PC-9 (cell line): ENCODE data around the gene NCF4. TPM values are rescaled to one million over a fixed set of nuclear protein-coding genes. Genes with fewer than 3 reads are reported as not detected.

Experiments used
- BruUV-seq: library from RNA; stranded (reverse); fragments of 400-500 nt; replicated peaks from 2 replicates; lab custom pipeline; 2021; lab: Mats Ljungman, UMichigan
- CTCF ChIA-PET: fragments of 300-600 bp; sonication (Branson Sonifier 250); formaldehyde crosslinking; loops from one replicate; lab custom pipeline; 2022; ENCODE audit warnings: antibody characterized with exemption; lab: Charles Lee
- POLR2A ChIA-PET: fragments of 300-600 bp; sonication (Branson Sonifier 250); formaldehyde crosslinking; loops from one replicate; lab custom pipeline; 2022; ENCODE audit warnings: antibody characterized with exemption; ENCODE audit not compliant: unreplicated experiment; lab: Charles Lee
- DNase-seq, 2 experiments: peaks; one replicate each; pipeline versions ENCODE4 v3.0.0 to v3.0.0-alpha.2; 2015 to 2022; ENCODE audit warnings: mixed read lengths in 1 of 2
- H2AFZ ChIP-seq: fragments of 200-600 bp; sonication (generic); 2 replicates; pipeline ENCODE4 v1.8.1; 2017; ENCODE audit warnings: antibody characterized with exemption
- H3F3A ChIP-seq: fragments of 200-600 bp; sonication (generic); 2 replicates; pipeline ENCODE4 v1.8.1; 2017; ENCODE audit warnings: antibody characterized with exemption, mild to moderate bottlenecking, low read depth; ENCODE audit not compliant: insufficient read depth
- H3K27ac ChIP-seq: fragments of 200-600 bp; sonication (generic); 2 replicates; pipeline ENCODE4 v1.6.1; 2016; ENCODE audit warnings: mixed run types
- H3K27me3 ChIP-seq: fragments of 200-600 bp; sonication (generic); 2 replicates; pipeline ENCODE4 v1.6.1; 2016; ENCODE audit warnings: low read depth, mixed run types; ENCODE audit not compliant: insufficient read depth
- H3K36me3 ChIP-seq: fragments of 200-600 bp; sonication (generic); 2 replicates; pipeline ENCODE4 v1.6.1; 2016; ENCODE audit warnings: low read depth, mixed run types
- H3K4me1 ChIP-seq: fragments of 200-600 bp; sonication (generic); replicated peaks from 2 replicates; pipeline ENCODE4 v1.6.1; 2016; ENCODE audit warnings: mixed run types; ENCODE audit not compliant: insufficient read depth
- H3K4me2 ChIP-seq: fragments of 200-600 bp; sonication (generic); 2 replicates; pipeline ENCODE4 v1.6.1; 2017; ENCODE audit warnings: mixed run types
- H3K4me3 ChIP-seq: fragments of 200-600 bp; sonication (generic); 2 replicates; pipeline ENCODE4 v1.6.1; 2016; ENCODE audit warnings: mixed run types
- H3K79me2 ChIP-seq: fragments of 200-600 bp; sonication (generic); 2 replicates; pipeline ENCODE4 v1.6.1; 2017; ENCODE audit warnings: low read depth, mixed run types
- H3K9me2 ChIP-seq: fragments of 200-600 bp; sonication (generic); 2 replicates; pipeline ENCODE4 v1.8.1; 2017; ENCODE audit warnings: mild to moderate bottlenecking; ENCODE audit not compliant: insufficient read depth
- H3K9me3 ChIP-seq: fragments of 200-600 bp; sonication (generic); 2 replicates; pipeline ENCODE4 v1.8.1; 2016; ENCODE audit warnings: low read depth; ENCODE audit not compliant: insufficient read depth
- H4K20me1 ChIP-seq: fragments of 200-600 bp; sonication (generic); 2 replicates; pipeline ENCODE4 v1.8.1; 2017; ENCODE audit not compliant: insufficient read depth
- CTCF ChIP-seq: fragments of 200-600 bp; sonication (generic); conservative IDR thresholded peaks from 2 replicates; pipeline ENCODE4 v1.6.1; 2017; ENCODE audit warnings: mixed run types, antibody characterized with exemption, mild to moderate bottlenecking, moderate library complexity
- EZH2 ChIP-seq: fragments of 200-600 bp; sonication (generic); IDR thresholded peaks from 2 replicates; pipeline ENCODE4 v1.8.0; 2017; ENCODE audit warnings: antibody characterized with exemption, low read depth
- intact Hi-C: fragments of 100-400 bp; cut with micrococcal nuclease; formaldehyde crosslinking; loops from one replicate; pipeline ENCODE4 v1.10.0; 2022; ENCODE audit not compliant: unreplicated experiment
- total RNA-seq: library from RNA; stranded (reverse); gene quantifications from 2 replicates; pipeline ENCODE4 v1.2.3, GENCODE V29; 2021

The NCF4 gene
- total RNA-seq, 1 experiment from 2014 or later, result 3.9 TPM

- H4K20me1 ChIP-seq, result no peaks in the 10 kb centered on the region
- intact Hi-C loops, result loop anchor here (5.0 kb wide), 1 partner anchor 38 kb away; no protein-coding TSS in a partner anchor
- no peak overlapping the region for H3K4me2 ChIP-seq
- no peak overlapping the region for H3K4me3 ChIP-seq
- H3K4me1 ChIP-seq, result 0 out of 2 replicates have a peak, but pooled peaks cover 20% of the 10 kb centered on the region
- no peaks in the 10 kb centered on the region for H3K9me2 ChIP-seq
- H2AFZ ChIP-seq, result no peak overlapping the region
- DNase-seq, result peak in 1 of 2 experiments; percentile 82
- TF ChIP-seq CTCF (no peak), EZH2 (no peak)
- no peaks in the 10 kb centered on the region for H3F3A ChIP-seq
- H3K27me3 ChIP-seq, result no peaks in the 10 kb centered on the region
- POLR2A ChIA-PET, result no interaction called here
- no peaks in the 10 kb centered on the region for H3K36me3 ChIP-seq
- H3K9me3 ChIP-seq, result no peaks in the 10 kb centered on the region
- no peaks in the 10 kb centered on the region for H3K79me2 ChIP-seq
- CTCF ChIA-PET, result interaction anchor here (0.6 kb wide), 1 partner anchor 21 kb away, joined by 3 read pairs; no protein-coding TSS in a partner anchor
- H3K27ac ChIP-seq, result no peak overlapping the region
- no TSS peak for BruUV-seq
These were observed 49.7 kb downstream of the NCF4 start for GRCh38 chr22:36910461-36910860.

GRCh38 chr22:36911887-36912661 lies 51.3 kb downstream of the NCF4 start:
- H3K4me1 ChIP-seq, result 0 out of 2 replicates have a peak, but pooled peaks cover 20% of the 10 kb centered on the region
- no peak overlapping the region for H3K27ac ChIP-seq
- no TSS peak for BruUV-seq
- no peaks in the 10 kb centered on the region for H3K9me2 ChIP-seq
- H2AFZ ChIP-seq, result no peak overlapping the region
- H3K79me2 ChIP-seq, result no peaks in the 10 kb centered on the region
- no peak for TF ChIP-seq EZH2
- TF ChIP-seq CTCF, result no peak
- POLR2A ChIA-PET, result no interaction called here
- H3K9me3 ChIP-seq, result no peaks in the 10 kb centered on the region
- no peak overlapping the region for H3K4me3 ChIP-seq
- H3K36me3 ChIP-seq, result no peaks in the 10 kb centered on the region
- peak in 1 of 2 experiments; percentile 57 for DNase-seq
- H3K4me2 ChIP-seq, result no peak overlapping the region
- intact Hi-C loops, result loop anchor here (5.0 kb wide), 1 partner anchor 40 kb away; no protein-coding TSS in a partner anchor
- no peaks in the 10 kb centered on the region for H4K20me1 ChIP-seq
- H3F3A ChIP-seq, result no peaks in the 10 kb centered on the region
- no peaks in the 10 kb centered on the region for H3K27me3 ChIP-seq
- CTCF ChIA-PET, result no interaction called here

GRCh38 chr22:36912694-36913426 lies 52.1 kb downstream of the NCF4 start:
- no peak for DNase-seq
- H3K27ac ChIP-seq, result no peak overlapping the region
- H3K9me3 ChIP-seq, result no peaks in the 10 kb centered on the region
- H4K20me1 ChIP-seq, result no peaks in the 10 kb centered on the region
- 0 out of 2 replicates have a peak, but pooled peaks cover 20% of the 10 kb centered on the region for H3K4me1 ChIP-seq
- no peaks in the 10 kb centered on the region for H3K79me2 ChIP-seq
- ChIA-PET POLR2A (no interaction called here), CTCF (interaction anchor here (0.6 kb wide), 1 partner anchor 680 kb away, joined by 11 read pairs; no protein-coding TSS in a partner anchor)
- H3K9me2 ChIP-seq, result no peaks in the 10 kb centered on the region
- intact Hi-C loops, result loop anchor here (5.0 kb wide), 1 partner anchor 41 kb away; no protein-coding TSS in a partner anchor
- H3F3A ChIP-seq, result no peaks in the 10 kb centered on the region
- no peak overlapping the region for H3K4me3 ChIP-seq
- BruUV-seq, result no TSS peak
- no peaks in the 10 kb centered on the region for H3K27me3 ChIP-seq
- H3K36me3 ChIP-seq, result no peaks in the 10 kb centered on the region
- TF ChIP-seq EZH2, result no peak
- TF ChIP-seq CTCF, result no peak
- H2AFZ ChIP-seq, result no peak overlapping the region
- H3K4me2 ChIP-seq, result no peak overlapping the region
